ENCODE data around the gene RBMS3. TPM values are rescaled to one million over a fixed set of nuclear protein-coding genes. Genes with fewer than 3 reads are reported as not detected.
"Not testable (repeated sequence)": the region's sequence is repeated elsewhere in the genome, so short reads cannot be mapped to it uniquely, and the experiment has no call there.

RBMS3 gene
- total RNA-seq, 1 experiment from 2014 or later, result 0.42 TPM

DNA sequence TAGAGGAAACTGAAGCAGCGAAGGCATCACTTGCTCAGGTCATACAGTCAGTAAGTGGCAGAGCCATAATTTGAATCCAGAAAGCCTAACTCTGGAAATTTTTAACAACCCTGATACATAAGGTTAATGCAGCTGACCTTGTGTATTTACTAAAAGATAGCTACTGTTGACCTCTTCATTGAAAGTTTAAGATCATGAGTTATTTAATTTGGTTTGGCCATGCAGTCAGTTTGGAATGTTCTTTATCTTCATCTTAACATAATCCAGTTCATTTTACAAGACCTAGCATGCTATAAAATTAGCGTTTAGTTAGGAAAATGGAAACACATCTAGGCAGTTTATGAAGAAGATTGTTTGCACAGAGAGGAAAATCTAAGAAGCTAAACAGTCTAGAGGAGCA is 240.9 kb downstream of the RBMS3 start:
- Histone ChIP-seq H3K9me2 (ENCODE audit: insufficient read depth) (no peaks in the 10 kb centered on the region), H3K36me3 (ENCODE audit: control insufficient read depth in 1 of 2, insufficient read depth in 2 of 2, low read length in 2 of 2) (no peaks in the 10 kb centered on the region), H3K27me3 (ENCODE audit: insufficient read depth, low read length) (no peaks in the 10 kb centered on the region), H3K9me3 (ENCODE audit: control insufficient read depth in 1 of 2, insufficient read depth in 1 of 2, low read depth in 1 of 2, low read length in 2 of 2) (no peaks in the 10 kb centered on the region), H3K4me1 (ENCODE audit: control insufficient read depth in 1 of 2, insufficient read depth in 2 of 2, low read length in 2 of 2) (no peaks in the 10 kb centered on the region), H3K9ac (ENCODE audit: low read length) (no peak overlapping the region), H3K4me2 (ENCODE audit: low read length) (no peak overlapping the region), H3K27ac (ENCODE audit: low read depth, low read length) (no peak overlapping the region), H4K20me1 (ENCODE audit: insufficient read depth) (no peaks in the 10 kb centered on the region), H3K4me3 (replicated peaks in 1 of 2; ENCODE audit: low read depth in 1 of 2, low read length in 2 of 2) (no peak overlapping the region), H3K79me2 (ENCODE audit: insufficient read depth, low read length) (no peaks in the 10 kb centered on the region), H2AFZ (ENCODE audit: low read depth, low read length, poor library complexity, severe bottlenecking) (no peak overlapping the region)
- intact Hi-C loops (cut with micrococcal nuclease), result no loop called here
- TF ChIP-seq TCF7L2 (IDR thresholded peaks at IDR 0.05; ENCODE audit: borderline replicate concordance, extremely low read depth, insufficient read depth, insufficient read length) (no peak), CEBPB (IDR thresholded peaks at IDR 0.05; ENCODE audit: low read depth) (no peak), ZFX (IDR thresholded peaks at IDR 0.05) (no peak), SRF (IDR thresholded peaks at IDR 0.05; ENCODE audit: low read depth) (no peak), ELF1 (IDR thresholded peaks at IDR 0.05; ENCODE audit: borderline replicate concordance, low read depth) (no peak), EZH2 (IDR thresholded peaks at IDR 0.05) (no peak), YY1 (IDR thresholded peaks at IDR 0.05; ENCODE audit: extremely low read depth, insufficient replicate concordance, low read depth, low read length) (no peak), EGR1 (IDR thresholded peaks at IDR 0.05; ENCODE audit: low read depth) (no peak), POLR2A (IDR thresholded peaks at IDR 0.05; ENCODE audit: borderline replicate concordance, extremely low read depth, insufficient read depth, insufficient read length) (no peak), EZH2phosphoT487 (IDR thresholded peaks at IDR 0.05; ENCODE audit: borderline replicate concordance) (no peak)
- TF ChIP-seq, protein P1, sequence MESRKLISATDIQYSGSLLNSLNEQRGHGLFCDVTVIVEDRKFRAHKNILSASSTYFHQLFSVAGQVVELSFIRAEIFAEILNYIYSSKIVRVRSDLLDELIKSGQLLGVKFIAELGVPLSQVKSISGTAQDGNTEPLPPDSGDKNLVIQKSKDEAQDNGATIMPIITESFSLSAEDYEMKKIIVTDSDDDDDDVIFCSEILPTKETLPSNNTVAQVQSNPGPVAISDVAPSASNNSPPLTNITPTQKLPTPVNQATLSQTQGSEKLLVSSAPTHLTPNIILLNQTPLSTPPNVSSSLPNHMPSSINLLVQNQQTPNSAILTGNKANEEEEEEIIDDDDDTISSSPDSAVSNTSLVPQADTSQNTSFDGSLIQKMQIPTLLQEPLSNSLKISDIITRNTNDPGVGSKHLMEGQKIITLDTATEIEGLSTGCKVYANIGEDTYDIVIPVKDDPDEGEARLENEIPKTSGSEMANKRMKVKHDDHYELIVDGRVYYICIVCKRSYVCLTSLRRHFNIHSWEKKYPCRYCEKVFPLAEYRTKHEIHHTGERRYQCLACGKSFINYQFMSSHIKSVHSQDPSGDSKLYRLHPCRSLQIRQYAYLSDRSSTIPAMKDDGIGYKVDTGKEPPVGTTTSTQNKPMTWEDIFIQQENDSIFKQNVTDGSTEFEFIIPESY (IDR thresholded peaks at IDR 0.05; ENCODE audit: extremely low read depth, insufficient replicate concordance, low read length), result no peak
- RAD21 ChIA-PET (ENCODE audit: low non-redundant PET in 1 of 2, low total read pairs in 2 of 2, uncharacterized antibody in 2 of 2, unreplicated experiment in 2 of 2), result no interaction called here
- CTCF ChIA-PET, result no interaction called here
- no peak for ATAC-seq
- DNase-seq (ENCODE audit: low read depth, low spot score), result no peak
- no TSS peak for BruUV-seq (replicated peaks)
- POLR2A ChIA-PET, result no interaction called here

DNA sequence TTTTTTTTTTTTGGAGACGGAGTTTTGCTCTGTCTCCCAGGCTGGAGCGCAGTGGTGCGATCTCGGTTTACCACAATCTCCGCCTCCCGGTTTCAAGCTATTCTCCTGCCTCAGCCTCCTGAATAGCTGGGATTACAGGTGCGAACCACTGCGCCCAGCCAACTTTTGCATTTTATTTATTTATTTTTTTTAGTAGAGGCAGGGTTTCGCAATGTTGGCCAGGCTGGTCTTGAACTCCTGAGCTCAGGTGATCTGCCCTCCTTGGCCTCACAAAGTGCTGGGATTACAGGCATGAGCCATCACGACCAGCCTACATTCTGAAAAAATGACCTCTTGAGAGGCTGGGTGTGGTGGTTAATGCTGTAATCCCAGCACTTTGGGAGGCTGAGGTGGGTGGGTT is 243.6 kb downstream of the RBMS3 start:
- H3K9me2 ChIP-seq (ENCODE audit: insufficient read depth); H3K27me3 ChIP-seq (ENCODE audit: insufficient read depth, low read length); DNase-seq (ENCODE audit: low read depth, low spot score); H3K4me2 ChIP-seq (ENCODE audit: low read length); BruUV-seq (replicated peaks); H3K9me3 ChIP-seq (ENCODE audit: control insufficient read depth in 1 of 2, insufficient read depth in 1 of 2, low read depth in 1 of 2, low read length in 2 of 2); CTCF ChIA-PET; H3K79me2 ChIP-seq (ENCODE audit: insufficient read depth, low read length); H3K36me3 ChIP-seq (ENCODE audit: control insufficient read depth in 1 of 2, insufficient read depth in 2 of 2, low read length in 2 of 2); POLR2A ChIA-PET; H3K27ac ChIP-seq (ENCODE audit: low read depth, low read length); H4K20me1 ChIP-seq (ENCODE audit: insufficient read depth); H3K9ac ChIP-seq (ENCODE audit: low read length); intact Hi-C loops (cut with micrococcal nuclease); ATAC-seq; RAD21 ChIA-PET (ENCODE audit: low non-redundant PET in 1 of 2, low total read pairs in 2 of 2, uncharacterized antibody in 2 of 2, unreplicated experiment in 2 of 2); H3K4me1 ChIP-seq (ENCODE audit: control insufficient read depth in 1 of 2, insufficient read depth in 2 of 2, low read length in 2 of 2); H2AFZ ChIP-seq (ENCODE audit: low read depth, low read length, poor library complexity, severe bottlenecking); H3K4me3 ChIP-seq (replicated peaks in 1 of 2; ENCODE audit: low read depth in 1 of 2, low read length in 2 of 2): not testable (repeated sequence)

Measured in HCT116 (cell line).